PC-9 (cell line): Measurements from ENCODE around the gene AMBRA1.

ENCODE experiments used
- CTCF ChIP-seq: fragments of 200-600 bp; sonication (generic); conservative IDR thresholded peaks from 2 replicates; pipeline ENCODE4 v1.6.1; 2017; ENCODE audit warnings: mixed run types, antibody characterized with exemption, mild to moderate bottlenecking, moderate library complexity
- EZH2 ChIP-seq: fragments of 200-600 bp; sonication (generic); IDR thresholded peaks from 2 replicates; pipeline ENCODE4 v1.8.0; 2017; ENCODE audit warnings: antibody characterized with exemption, low read depth

GRCh38 chr11:46618837-46619236 lies 25.0 kb upstream of the AMBRA1 start:
- no peak for TF ChIP-seq CTCF
- no peak for TF ChIP-seq EZH2
